ENCODE measurements around the gene GAD1.

DNA sequence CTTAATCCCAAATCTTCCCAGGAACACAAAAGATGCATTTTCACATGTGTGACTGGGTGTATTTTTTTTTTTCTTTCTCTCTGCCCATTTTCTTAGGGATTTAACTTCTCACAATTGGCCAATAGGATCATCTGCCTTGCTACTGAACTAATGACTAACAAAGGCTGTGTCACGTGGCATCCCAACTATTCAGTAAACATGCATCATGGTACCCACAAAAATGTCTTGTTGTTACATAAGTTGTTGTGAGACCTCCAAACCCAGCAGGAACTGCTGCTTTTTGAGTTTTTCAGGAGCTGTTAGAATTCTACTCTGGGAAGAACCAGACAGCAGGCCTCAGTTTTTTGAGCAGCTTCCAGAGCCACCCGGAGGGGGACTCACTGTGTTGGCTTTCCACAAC, 31.9 kb downstream of the GAD1 start:
- TF ChIP-seq, protein P1, sequence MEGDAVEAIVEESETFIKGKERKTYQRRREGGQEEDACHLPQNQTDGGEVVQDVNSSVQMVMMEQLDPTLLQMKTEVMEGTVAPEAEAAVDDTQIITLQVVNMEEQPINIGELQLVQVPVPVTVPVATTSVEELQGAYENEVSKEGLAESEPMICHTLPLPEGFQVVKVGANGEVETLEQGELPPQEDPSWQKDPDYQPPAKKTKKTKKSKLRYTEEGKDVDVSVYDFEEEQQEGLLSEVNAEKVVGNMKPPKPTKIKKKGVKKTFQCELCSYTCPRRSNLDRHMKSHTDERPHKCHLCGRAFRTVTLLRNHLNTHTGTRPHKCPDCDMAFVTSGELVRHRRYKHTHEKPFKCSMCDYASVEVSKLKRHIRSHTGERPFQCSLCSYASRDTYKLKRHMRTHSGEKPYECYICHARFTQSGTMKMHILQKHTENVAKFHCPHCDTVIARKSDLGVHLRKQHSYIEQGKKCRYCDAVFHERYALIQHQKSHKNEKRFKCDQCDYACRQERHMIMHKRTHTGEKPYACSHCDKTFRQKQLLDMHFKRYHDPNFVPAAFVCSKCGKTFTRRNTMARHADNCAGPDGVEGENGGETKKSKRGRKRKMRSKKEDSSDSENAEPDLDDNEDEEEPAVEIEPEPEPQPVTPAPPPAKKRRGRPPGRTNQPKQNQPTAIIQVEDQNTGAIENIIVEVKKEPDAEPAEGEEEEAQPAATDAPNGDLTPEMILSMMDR (conservative IDR thresholded peaks at IDR 0.05), result no peak
- no peak for TF ChIP-seq ZFX (IDR thresholded peaks at IDR 0.05)

Data from C4-2B (cell line).